B cell (primary cell): Measurements from ENCODE around the gene GGT7.

Source experiments
- CTCF ChIP-seq: fragments of 200-600 bp; IDR thresholded peaks from one replicate; pipeline ENCODE4 v1.8.0; 2022; ENCODE audit warnings: antibody characterized with exemption, mild to moderate bottlenecking
- EZH2 ChIP-seq: IDR thresholded peaks from 2 replicates; pipeline ENCODE4 v1.6.1; 2012; ENCODE audit warnings: borderline replicate concordance, low read depth, mild to moderate bottlenecking, moderate library complexity, low read length; ENCODE audit not compliant: insufficient read depth, poor library complexity, severe bottlenecking

GRCh38 chr20:34824452-34824805 lies 48.2 kb downstream of the GGT7 start:
- TF ChIP-seq CTCF = no peak
- no peak for TF ChIP-seq EZH2
